ENCODE results near the gene PRKRA. TPM values are rescaled to one million over a fixed set of nuclear protein-coding genes. Genes with fewer than 3 reads are reported as not detected.

PRKRA gene
- total and polyA plus RNA-seq, 9 of the 15 experiments (the other 6 are each of a cell fraction or from before 2014, with no cell fraction given), result 14.1 to 78.1 (median 52.3) TPM

DNA sequence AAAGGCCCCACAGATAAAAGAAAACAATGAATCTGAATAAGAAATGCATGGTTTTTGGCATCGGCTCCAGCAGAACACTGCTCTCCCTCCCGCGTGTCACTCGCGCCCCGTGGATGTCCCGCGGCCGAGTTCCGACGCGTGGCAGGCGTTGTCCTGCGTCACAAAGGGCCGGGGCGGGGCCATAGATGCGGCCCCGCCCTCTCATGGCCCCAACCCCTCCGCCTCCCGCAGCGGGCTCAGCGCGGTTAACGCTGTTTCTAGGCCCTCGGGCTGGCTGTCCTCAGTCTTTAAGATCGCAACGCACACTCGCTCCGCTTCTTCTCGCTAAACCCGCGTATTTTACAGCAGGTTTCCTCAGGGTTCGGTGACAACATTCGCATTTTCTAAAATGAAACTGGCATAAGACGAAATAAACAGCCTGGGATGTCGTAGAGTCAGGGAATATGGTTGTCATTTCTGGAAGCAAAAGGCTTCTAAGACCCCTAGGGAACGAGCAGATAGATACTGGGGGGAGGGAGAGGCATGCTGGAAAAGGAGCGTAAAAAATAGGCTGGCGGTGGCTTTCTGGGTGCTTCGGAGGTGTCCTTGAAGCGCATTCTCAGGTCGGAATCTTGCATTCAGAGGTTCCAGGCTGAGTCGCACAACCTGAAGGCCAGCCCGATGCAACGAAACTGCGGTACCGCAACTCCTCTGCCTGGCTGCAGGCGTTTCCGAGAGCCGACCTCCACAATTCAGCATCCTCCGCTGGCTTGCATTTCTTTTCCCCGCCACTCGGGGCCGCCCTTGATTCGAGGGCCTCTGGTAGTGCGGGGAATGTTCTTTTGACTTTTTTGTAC, 27.7 kb upstream of the PRKRA start, which contains the start of gene FKBP7 (continued):
- TF ChIP-seq JUN (IDR thresholded peaks at IDR 0.05; ENCODE audit: borderline replicate concordance, low read depth, low read length) (peak; percentile 8; the same call in 1 of the 2 replicates), JUN (CRISPR knock-in tag; IDR thresholded peaks at IDR 0.05; ENCODE audit: borderline replicate concordance) (0 out of 2 replicates have a peak, but pooled peaks have one; percentile 36), EHMT2 (IDR thresholded peaks at IDR 0.05) (no peak), SRSF9 (IDR thresholded peaks at IDR 0.05; ENCODE audit: borderline replicate concordance, low read depth, low read length) (no peak), ZNF197 (CRISPR knock-in tag; IDR thresholded peaks at IDR 0.05; ENCODE audit: low read depth) (no peak), FOXK1 (CRISPR knock-in tag; IDR thresholded peaks at IDR 0.05; ENCODE audit: borderline replicate concordance) (0 out of 2 replicates have a peak, but pooled peaks have one; percentile 69), NR1H2 (CRISPR knock-in tag; IDR thresholded peaks at IDR 0.05) (peak; percentile 91), CSDE1 (IDR thresholded peaks at IDR 0.05) (no peak), ZNF77 (CRISPR knock-in tag; IDR thresholded peaks at IDR 0.05) (no peak), GTF2F1 (IDR thresholded peaks at IDR 0.05; ENCODE audit: low read depth, low read length) (no peak), SMARCE1 (IDR thresholded peaks at IDR 0.05) (no peak), ZNF324 (CRISPR knock-in tag; IDR thresholded peaks at IDR 0.05) (no peak), TGIF2 (CRISPR knock-in tag; IDR thresholded peaks at IDR 0.05) (no peak; the same call in 1 of the 2 replicates), HDAC2 (IDR thresholded peaks at IDR 0.05) (peak; percentile 85), ZBTB17 (CRISPR knock-in tag; IDR thresholded peaks at IDR 0.05) (no peak), CBFA2T2 (conservative IDR thresholded peaks at IDR 0.05) (no peak), POLR3G (IDR thresholded peaks at IDR 0.05; ENCODE audit: extremely low read depth, insufficient read length, insufficient replicate concordance) (no peak), NELFE (IDR thresholded peaks at IDR 0.05; ENCODE audit: insufficient read depth, insufficient read length) (no peak)
- TF ChIP-seq, protein P1, sequence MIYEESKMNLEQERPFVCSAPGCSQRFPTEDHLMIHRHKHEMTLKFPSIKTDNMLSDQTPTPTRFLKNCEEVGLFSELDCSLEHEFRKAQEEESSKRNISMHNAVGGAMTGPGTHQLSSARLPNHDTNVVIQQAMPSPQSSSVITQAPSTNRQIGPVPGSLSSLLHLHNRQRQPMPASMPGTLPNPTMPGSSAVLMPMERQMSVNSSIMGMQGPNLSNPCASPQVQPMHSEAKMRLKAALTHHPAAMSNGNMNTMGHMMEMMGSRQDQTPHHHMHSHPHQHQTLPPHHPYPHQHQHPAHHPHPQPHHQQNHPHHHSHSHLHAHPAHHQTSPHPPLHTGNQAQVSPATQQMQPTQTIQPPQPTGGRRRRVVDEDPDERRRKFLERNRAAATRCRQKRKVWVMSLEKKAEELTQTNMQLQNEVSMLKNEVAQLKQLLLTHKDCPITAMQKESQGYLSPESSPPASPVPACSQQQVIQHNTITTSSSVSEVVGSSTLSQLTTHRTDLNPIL (CRISPR knock-in tag; IDR thresholded peaks at IDR 0.05), result no peak
- TF ChIP-seq, protein P2, sequence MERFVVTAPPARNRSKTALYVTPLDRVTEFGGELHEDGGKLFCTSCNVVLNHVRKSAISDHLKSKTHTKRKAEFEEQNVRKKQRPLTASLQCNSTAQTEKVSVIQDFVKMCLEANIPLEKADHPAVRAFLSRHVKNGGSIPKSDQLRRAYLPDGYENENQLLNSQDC (CRISPR knock-in tag; IDR thresholded peaks at IDR 0.05), result no peak
- TF ChIP-seq, protein P3, sequence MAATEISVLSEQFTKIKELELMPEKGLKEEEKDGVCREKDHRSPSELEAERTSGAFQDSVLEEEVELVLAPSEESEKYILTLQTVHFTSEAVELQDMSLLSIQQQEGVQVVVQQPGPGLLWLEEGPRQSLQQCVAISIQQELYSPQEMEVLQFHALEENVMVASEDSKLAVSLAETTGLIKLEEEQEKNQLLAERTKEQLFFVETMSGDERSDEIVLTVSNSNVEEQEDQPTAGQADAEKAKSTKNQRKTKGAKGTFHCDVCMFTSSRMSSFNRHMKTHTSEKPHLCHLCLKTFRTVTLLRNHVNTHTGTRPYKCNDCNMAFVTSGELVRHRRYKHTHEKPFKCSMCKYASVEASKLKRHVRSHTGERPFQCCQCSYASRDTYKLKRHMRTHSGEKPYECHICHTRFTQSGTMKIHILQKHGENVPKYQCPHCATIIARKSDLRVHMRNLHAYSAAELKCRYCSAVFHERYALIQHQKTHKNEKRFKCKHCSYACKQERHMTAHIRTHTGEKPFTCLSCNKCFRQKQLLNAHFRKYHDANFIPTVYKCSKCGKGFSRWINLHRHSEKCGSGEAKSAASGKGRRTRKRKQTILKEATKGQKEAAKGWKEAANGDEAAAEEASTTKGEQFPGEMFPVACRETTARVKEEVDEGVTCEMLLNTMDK (IDR thresholded peaks at IDR 0.05; ENCODE audit: borderline replicate concordance, insufficient read depth, low read depth, low read length, poor library complexity, severe bottlenecking), result no peak
- TF ChIP-seq, protein P4, sequence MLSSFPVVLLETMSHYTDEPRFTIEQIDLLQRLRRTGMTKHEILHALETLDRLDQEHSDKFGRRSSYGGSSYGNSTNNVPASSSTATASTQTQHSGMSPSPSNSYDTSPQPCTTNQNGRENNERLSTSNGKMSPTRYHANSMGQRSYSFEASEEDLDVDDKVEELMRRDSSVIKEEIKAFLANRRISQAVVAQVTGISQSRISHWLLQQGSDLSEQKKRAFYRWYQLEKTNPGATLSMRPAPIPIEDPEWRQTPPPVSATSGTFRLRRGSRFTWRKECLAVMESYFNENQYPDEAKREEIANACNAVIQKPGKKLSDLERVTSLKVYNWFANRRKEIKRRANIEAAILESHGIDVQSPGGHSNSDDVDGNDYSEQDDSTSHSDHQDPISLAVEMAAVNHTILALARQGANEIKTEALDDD (IDR thresholded peaks at IDR 0.05), result no peak

Data from K562 (cell line).